Nephron progenitor cell (in vitro differentiated cells): Measurements from ENCODE around the gene P2RY2.

Experiments used
- DNase-seq: peaks from one replicate; pipeline ENCODE4 v3.0.0; 2021
- H3K27ac Mint-ChIP-seq: 2 replicates; pipeline ENCODE4 v1.8.0; 2021; ENCODE audit warnings: mild to moderate bottlenecking, moderate library complexity, mixed read lengths
- H3K27me3 Mint-ChIP-seq: 2 replicates; pipeline ENCODE4 v1.8.0; 2021; ENCODE audit warnings: mild to moderate bottlenecking, low read depth, mixed read lengths; ENCODE audit not compliant: poor library complexity
- H3K36me3 Mint-ChIP-seq: 2 replicates; pipeline ENCODE4 v1.8.0; 2021; ENCODE audit warnings: low read depth, mixed read lengths
- H3K4me1 Mint-ChIP-seq: 2 replicates; pipeline ENCODE4 v1.8.0; 2021; ENCODE audit warnings: mixed read lengths
- H3K4me3 Mint-ChIP-seq: 2 replicates; pipeline ENCODE4 v1.8.0; 2021; ENCODE audit warnings: mild to moderate bottlenecking, moderate library complexity, mixed read lengths
- H3K9me3 Mint-ChIP-seq: 2 replicates; pipeline ENCODE4 v1.8.0; 2021; ENCODE audit warnings: mild to moderate bottlenecking, moderate library complexity, mixed read lengths
- TF ChIP-seq, protein P1 (sequence below): fragments of 200-600 bp; sonication (generic); IDR thresholded peaks from 2 replicates; pipeline ENCODE4 v1.5.0; 2021; ENCODE audit warnings: antibody characterized with exemption

The P2RY2 gene

DNA sequence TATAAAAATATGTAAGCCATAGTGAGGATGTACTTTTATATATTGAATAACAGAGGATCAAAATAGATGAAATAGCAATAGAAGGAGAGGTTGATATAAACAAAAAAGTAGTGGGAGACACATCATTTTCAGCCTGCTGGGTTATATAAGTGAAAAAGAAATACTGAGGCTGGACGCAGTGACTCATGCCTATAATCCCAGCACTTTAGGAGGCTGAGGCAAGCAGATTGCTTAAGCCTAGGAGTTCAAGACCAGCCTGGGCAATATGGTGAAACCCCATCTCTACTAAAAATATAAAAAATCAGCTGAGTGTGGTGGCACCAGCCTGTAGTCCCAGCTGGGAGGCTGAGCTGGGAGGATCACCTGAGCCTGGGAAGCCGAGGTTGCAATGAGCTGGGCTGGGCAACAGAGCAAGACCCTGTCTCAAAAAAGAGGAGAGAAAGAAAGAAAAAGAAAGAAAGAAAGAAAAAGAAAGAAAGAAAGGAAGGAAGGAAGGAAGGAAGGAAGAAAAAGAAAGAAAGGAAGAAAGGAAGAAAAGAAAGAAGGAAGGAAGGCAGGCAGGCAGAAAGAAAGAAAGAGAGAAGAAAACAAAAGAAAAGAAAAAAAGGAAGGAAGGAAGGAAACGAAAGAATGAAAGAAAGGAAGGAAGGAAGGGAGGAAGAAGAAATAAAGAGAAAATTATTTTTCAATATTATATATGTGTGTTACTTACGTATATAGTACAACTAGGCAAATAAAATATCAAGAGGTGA lies 7.0 kb upstream of the P2RY2 start:
- Mint-ChIP-seq H3K9me3 (peaks cover 7% of the 10 kb centered on the region), H3K36me3 (no peaks in the 10 kb centered on the region), H3K4me3 (no peak overlapping the region), H3K27me3 (peaks cover 7% of the 10 kb centered on the region), H3K4me1 (peaks cover 30% of the 10 kb centered on the region), H3K27ac (no peak overlapping the region)
- DNase-seq = no peak
- TF ChIP-seq, protein P1, sequence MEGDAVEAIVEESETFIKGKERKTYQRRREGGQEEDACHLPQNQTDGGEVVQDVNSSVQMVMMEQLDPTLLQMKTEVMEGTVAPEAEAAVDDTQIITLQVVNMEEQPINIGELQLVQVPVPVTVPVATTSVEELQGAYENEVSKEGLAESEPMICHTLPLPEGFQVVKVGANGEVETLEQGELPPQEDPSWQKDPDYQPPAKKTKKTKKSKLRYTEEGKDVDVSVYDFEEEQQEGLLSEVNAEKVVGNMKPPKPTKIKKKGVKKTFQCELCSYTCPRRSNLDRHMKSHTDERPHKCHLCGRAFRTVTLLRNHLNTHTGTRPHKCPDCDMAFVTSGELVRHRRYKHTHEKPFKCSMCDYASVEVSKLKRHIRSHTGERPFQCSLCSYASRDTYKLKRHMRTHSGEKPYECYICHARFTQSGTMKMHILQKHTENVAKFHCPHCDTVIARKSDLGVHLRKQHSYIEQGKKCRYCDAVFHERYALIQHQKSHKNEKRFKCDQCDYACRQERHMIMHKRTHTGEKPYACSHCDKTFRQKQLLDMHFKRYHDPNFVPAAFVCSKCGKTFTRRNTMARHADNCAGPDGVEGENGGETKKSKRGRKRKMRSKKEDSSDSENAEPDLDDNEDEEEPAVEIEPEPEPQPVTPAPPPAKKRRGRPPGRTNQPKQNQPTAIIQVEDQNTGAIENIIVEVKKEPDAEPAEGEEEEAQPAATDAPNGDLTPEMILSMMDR = no peak

DNA sequence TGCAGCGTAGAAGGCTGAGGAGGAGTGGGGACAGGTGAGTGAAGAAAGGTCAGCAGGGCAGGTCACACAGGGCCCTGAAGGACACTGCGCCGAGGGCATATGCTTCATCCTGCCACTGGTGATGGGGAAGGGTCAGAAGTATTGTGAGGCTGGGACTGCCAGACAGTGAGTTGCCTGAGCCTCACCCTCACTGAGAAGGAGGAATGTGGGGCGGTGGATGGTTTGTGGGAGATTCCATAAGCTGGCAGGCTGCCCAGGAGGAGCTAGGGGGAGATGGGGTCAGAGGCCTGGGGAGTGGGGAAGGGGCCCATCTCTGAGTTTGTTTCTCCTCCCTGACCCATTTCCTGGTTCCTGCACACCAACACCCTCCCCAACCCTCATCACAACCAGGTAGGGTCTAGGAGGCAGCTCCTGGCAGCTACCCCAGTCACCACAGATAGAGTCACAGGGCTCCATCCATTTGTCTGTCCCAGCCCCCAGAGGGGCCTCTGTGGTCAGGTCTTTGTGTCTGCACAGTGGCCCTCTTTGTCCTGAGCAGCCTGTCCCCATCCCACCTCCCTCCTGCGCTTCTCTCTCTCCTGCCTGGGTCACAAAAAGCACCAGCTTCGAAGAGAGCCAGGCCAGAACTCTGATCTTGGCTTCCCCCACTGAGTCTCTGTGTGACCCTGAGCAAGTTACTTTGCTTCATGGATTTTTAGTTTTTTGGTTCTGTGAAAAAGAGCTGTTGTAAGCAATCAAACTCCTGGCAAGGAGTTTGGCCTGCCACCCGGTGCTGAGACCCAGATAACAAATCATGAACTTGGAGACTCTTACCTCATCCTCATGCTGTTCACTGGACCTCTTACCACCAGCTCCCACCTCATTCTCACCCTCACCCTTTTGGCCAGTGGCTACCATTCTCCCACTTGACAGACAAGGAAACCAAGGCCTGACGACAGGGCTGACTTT lies 4.6 kb upstream of the P2RY2 start:
- Mint-ChIP-seq H3K36me3 (no peaks in the 10 kb centered on the region), H3K4me3 (no peak overlapping the region), H3K9me3 (peaks cover 4% of the 10 kb centered on the region), H3K27me3 (peaks cover 20% of the 10 kb centered on the region), H3K4me1 (peaks cover 37% of the 10 kb centered on the region), H3K27ac (peak overlapping the region; percentile 51)
- TF ChIP-seq, protein P1 = no peak
- DNase-seq = no peak

DNA sequence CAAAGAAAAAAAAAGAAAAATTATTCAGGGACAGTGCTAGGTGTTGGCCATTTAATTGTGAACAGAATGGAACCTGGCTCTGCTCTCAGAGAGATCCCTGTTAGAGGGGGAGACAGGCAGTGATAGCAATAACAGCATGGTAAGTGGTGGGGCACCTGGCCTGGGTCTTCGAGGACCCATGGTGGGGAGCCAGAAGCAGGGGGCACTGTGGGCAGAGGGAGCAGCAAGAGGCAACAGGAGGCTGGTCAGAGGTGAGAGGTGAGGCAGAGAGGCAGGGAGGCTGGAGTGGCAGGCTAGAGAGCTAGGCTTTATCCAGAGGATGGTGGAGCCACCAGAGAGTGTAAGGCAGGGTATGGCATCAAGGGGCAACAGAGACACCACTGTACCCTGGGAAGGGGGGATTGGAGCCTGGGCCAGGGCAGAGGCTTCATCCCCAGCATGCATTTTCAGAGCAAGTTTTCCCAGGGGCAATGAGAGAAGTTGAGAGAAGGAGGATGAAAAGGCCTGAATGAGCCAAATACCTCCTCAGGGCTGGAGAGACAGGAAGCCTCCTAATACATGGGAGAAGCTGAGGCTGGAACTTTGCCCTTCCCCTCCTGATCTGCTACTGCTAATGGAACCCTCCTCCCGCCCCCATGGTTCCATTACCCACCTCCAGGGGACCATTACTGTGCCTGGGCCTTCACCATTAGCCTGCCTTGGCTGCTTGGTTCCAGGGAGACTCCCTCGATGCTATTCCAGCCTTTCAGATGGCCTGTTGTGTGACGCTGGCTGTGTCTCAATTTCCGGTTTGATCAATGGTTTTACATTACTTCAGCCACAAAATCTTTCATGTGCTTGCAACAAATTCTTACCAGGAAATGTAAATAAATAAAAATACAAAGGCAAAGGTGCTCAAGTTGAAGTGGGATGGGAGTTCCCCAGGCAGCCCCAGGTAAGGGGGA lies 2.6 kb upstream of the P2RY2 start:
- Mint-ChIP-seq H3K27ac (no peak overlapping the region), H3K27me3 (peaks cover 40% of the 10 kb centered on the region), H3K36me3 (no peaks in the 10 kb centered on the region), H3K4me3 (no peak overlapping the region), H3K9me3 (no peaks in the 10 kb centered on the region), H3K4me1 (peaks cover 56% of the 10 kb centered on the region)
- TF ChIP-seq, protein P1 = no peak
- DNase-seq = no peak

DNA sequence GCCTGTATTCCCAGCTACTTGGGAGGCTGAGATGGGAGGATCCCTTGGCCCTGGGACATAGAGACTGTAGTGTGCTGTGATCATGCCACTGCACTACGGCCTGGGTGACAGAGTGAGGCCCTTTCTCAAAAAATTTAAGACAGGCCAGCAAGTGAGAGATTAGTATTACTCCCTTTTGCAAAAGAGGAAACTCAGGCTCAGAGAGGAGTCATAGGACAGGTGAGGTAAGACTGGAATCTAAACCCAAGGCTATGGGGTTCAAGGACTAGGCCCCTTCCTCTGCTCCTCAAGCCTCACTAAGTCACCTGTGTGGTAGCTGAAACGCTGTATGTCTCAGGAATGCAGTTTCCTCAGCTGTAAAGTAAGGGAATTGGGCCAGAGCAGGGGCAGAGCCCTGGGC lies 1.6 kb upstream of the P2RY2 start:
- H3K36me3 Mint-ChIP-seq = no peaks in the 10 kb centered on the region
- H3K27ac Mint-ChIP-seq = no peak overlapping the region
- no peaks in the 10 kb centered on the region for H3K9me3 Mint-ChIP-seq
- DNase-seq = no peak
- H3K4me3 Mint-ChIP-seq = peak overlapping the region; percentile 16
- peaks cover 61% of the 10 kb centered on the region for H3K4me1 Mint-ChIP-seq
- TF ChIP-seq, protein P1 = no peak
- H3K27me3 Mint-ChIP-seq = peaks cover 43% of the 10 kb centered on the region

DNA sequence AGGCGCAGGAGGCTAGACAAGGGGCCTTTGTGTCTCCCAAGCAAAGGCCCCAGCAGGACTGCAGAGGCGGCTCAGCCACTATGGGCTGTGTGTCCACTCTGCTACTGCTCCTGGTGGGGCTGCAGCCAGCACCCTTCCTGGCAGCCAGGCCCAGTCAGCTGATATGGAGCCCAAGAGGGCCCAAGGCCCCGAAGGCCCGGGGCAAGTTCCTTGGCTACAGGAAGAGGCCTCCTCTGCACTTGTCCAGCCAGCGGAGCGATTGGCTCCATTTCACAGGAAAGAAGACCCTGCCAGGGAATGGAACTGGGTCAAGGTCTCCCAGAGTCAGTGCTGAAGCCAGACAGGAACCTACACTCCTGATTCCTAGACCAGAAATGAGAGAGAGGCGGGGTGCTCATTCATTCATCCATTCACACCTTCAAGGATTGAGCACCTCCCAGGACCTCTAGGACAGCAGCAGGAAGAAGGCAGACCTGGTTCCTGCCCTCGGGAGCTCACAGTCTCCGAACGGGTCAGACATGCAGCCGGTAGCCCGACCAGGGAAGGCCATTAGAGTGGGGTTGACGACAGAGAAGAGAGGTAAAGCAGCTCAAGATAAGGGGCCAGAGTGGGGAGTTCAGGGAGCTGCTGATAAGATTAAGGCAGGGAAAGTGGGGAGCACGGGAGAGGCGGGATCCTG lies 811 bp upstream of the P2RY2 start:
- H3K27ac Mint-ChIP-seq = no peak overlapping the region
- peaks cover 62% of the 10 kb centered on the region for H3K4me1 Mint-ChIP-seq
- no peaks in the 10 kb centered on the region for H3K9me3 Mint-ChIP-seq
- peaks cover 44% of the 10 kb centered on the region for H3K27me3 Mint-ChIP-seq
- H3K4me3 Mint-ChIP-seq = peak overlapping the region; percentile 53
- TF ChIP-seq, protein P1 = no peak
- DNase-seq = no peak
- no peaks in the 10 kb centered on the region for H3K36me3 Mint-ChIP-seq
